Measurements from ENCODE around the gene SMAD4.

SMAD4 gene

GRCh38 chr18:51039138-51040112, 9.4 kb downstream of the SMAD4 start:
- no peak overlapping the region for H3K9ac ChIP-seq (ENCODE audit: low read depth in 1 of 2, low read length in 2 of 2)
- H3K36me3 ChIP-seq (ENCODE audit: control insufficient read depth in 2 of 2, insufficient read depth in 2 of 2, low read length in 2 of 2) = no peaks in the 10 kb centered on the region
- no peaks in the 10 kb centered on the region for H3K9me3 ChIP-seq (ENCODE audit: control insufficient read depth in 2 of 2, low read length in 2 of 2)
- no peaks in the 10 kb centered on the region for H3K27me3 ChIP-seq (ENCODE audit: control insufficient read depth in 2 of 2, insufficient read depth in 2 of 2, low read length in 2 of 2)
- H3K4me1 ChIP-seq (ENCODE audit: control insufficient read depth in 2 of 2, insufficient read depth in 2 of 2, low read length in 2 of 2) = peaks cover 14 to 19% of the 10 kb centered on the region in 2 donors
- no peak overlapping the region for H3K4me3 ChIP-seq (ENCODE audit: low read length in 2 of 2)
- H3K27ac ChIP-seq (ENCODE audit: low read depth in 2 of 2, low read length in 2 of 2) = no peak overlapping the region

GRCh38 chr18:51041677-51042352, 11.8 kb downstream of the SMAD4 start:
- Histone ChIP-seq H3K9ac (ENCODE audit: low read depth in 1 of 2, low read length in 2 of 2) (no peak overlapping the region), H3K4me3 (ENCODE audit: low read length in 2 of 2) (no peak overlapping the region), H3K36me3 (ENCODE audit: control insufficient read depth in 2 of 2, insufficient read depth in 2 of 2, low read length in 2 of 2) (no peaks in the 10 kb centered on the region), H3K9me3 (ENCODE audit: control insufficient read depth in 2 of 2, low read length in 2 of 2) (no peaks in the 10 kb centered on the region), H3K4me1 (ENCODE audit: control insufficient read depth in 2 of 2, insufficient read depth in 2 of 2, low read length in 2 of 2) (peaks cover 17 to 21% of the 10 kb centered on the region in 2 donors), H3K27ac (ENCODE audit: low read depth in 2 of 2, low read length in 2 of 2) (no peak overlapping the region), H3K27me3 (ENCODE audit: control insufficient read depth in 2 of 2, insufficient read depth in 2 of 2, low read length in 2 of 2) (no peaks in the 10 kb centered on the region)

- Histone ChIP-seq H3K27ac (ENCODE audit: low read depth in 2 of 2, low read length in 2 of 2) (no peak overlapping the region), H3K4me1 (ENCODE audit: control insufficient read depth in 2 of 2, insufficient read depth in 2 of 2, low read length in 2 of 2) (peaks cover 9 to 12% of the 10 kb centered on the region in 2 donors), H3K4me3 (ENCODE audit: low read length in 2 of 2) (no peak overlapping the region), H3K9ac (ENCODE audit: low read depth in 1 of 2, low read length in 2 of 2) (no peak overlapping the region), H3K27me3 (ENCODE audit: control insufficient read depth in 2 of 2, insufficient read depth in 2 of 2, low read length in 2 of 2) (no peaks in the 10 kb centered on the region), H3K9me3 (ENCODE audit: control insufficient read depth in 2 of 2, low read length in 2 of 2) (no peaks in the 10 kb centered on the region), H3K36me3 (ENCODE audit: control insufficient read depth in 2 of 2, insufficient read depth in 2 of 2, low read length in 2 of 2) (peaks cover 7 to 11% of the 10 kb centered on the region in 2 donors)
Observed at GRCh38 chr18:51044928-51045585, 15.0 kb downstream of the SMAD4 start.

GRCh38 chr18:51048190-51048589, 18.2 kb downstream of the SMAD4 start:
- no peaks in the 10 kb centered on the region for H3K9me3 ChIP-seq (ENCODE audit: control insufficient read depth in 2 of 2, low read length in 2 of 2)
- H3K4me1 ChIP-seq (ENCODE audit: control insufficient read depth in 2 of 2, insufficient read depth in 2 of 2, low read length in 2 of 2) = peaks cover 6 to 9% of the 10 kb centered on the region in 2 donors
- no peak overlapping the region for H3K27ac ChIP-seq (ENCODE audit: low read depth in 2 of 2, low read length in 2 of 2)
- no peak overlapping the region for H3K4me3 ChIP-seq (ENCODE audit: low read length in 2 of 2)
- no peak overlapping the region for H3K9ac ChIP-seq (ENCODE audit: low read depth in 1 of 2, low read length in 2 of 2)
- no peaks in the 10 kb centered on the region for H3K27me3 ChIP-seq (ENCODE audit: control insufficient read depth in 2 of 2, insufficient read depth in 2 of 2, low read length in 2 of 2)
- H3K36me3 ChIP-seq (ENCODE audit: control insufficient read depth in 2 of 2, insufficient read depth in 2 of 2, low read length in 2 of 2) = peaks cover 7 to 13% of the 10 kb centered on the region in 2 donors

GRCh38 chr18:51049137-51049536, 19.1 kb downstream of the SMAD4 start:
- no peak overlapping the region for H3K9ac ChIP-seq (ENCODE audit: low read depth in 1 of 2, low read length in 2 of 2)
- peaks cover 7 to 13% of the 10 kb centered on the region in 2 donors for H3K36me3 ChIP-seq (ENCODE audit: control insufficient read depth in 2 of 2, insufficient read depth in 2 of 2, low read length in 2 of 2)
- no peak overlapping the region for H3K4me3 ChIP-seq (ENCODE audit: low read length in 2 of 2)
- no peak overlapping the region for H3K27ac ChIP-seq (ENCODE audit: low read depth in 2 of 2, low read length in 2 of 2)
- peaks cover 6 to 9% of the 10 kb centered on the region in 2 donors for H3K4me1 ChIP-seq (ENCODE audit: control insufficient read depth in 2 of 2, insufficient read depth in 2 of 2, low read length in 2 of 2)
- no peaks in the 10 kb centered on the region for H3K9me3 ChIP-seq (ENCODE audit: control insufficient read depth in 2 of 2, low read length in 2 of 2)
- H3K27me3 ChIP-seq (ENCODE audit: control insufficient read depth in 2 of 2, insufficient read depth in 2 of 2, low read length in 2 of 2) = no peaks in the 10 kb centered on the region

GRCh38 chr18:51051105-51051712, 21.2 kb downstream of the SMAD4 start:
- H3K27ac ChIP-seq (ENCODE audit: low read depth in 2 of 2, low read length in 2 of 2) = no peak overlapping the region
- no peaks in the 10 kb centered on the region for H3K4me1 ChIP-seq (ENCODE audit: control insufficient read depth in 2 of 2, insufficient read depth in 2 of 2, low read length in 2 of 2)
- peaks cover 11 to 33% of the 10 kb centered on the region in 2 donors for H3K36me3 ChIP-seq (ENCODE audit: control insufficient read depth in 2 of 2, insufficient read depth in 2 of 2, low read length in 2 of 2)

GRCh38 chr18:51053814-51054213, 23.8 kb downstream of the SMAD4 start:
- Histone ChIP-seq H3K9me3 (ENCODE audit: control insufficient read depth in 2 of 2, low read length in 2 of 2) (no peaks in the 10 kb centered on the region), H3K36me3 (ENCODE audit: control insufficient read depth in 2 of 2, insufficient read depth in 2 of 2, low read length in 2 of 2) (peaks cover 14 to 40% of the 10 kb centered on the region in 2 donors)

More at GRCh38 chr18:51051105-51051712, 21.2 kb downstream of the SMAD4 start:
- Histone ChIP-seq H3K4me3 (ENCODE audit: low read length in 2 of 2) (no peak overlapping the region), H3K9me3 (ENCODE audit: control insufficient read depth in 2 of 2, low read length in 2 of 2) (no peaks in the 10 kb centered on the region), H3K9ac (ENCODE audit: low read depth in 1 of 2, low read length in 2 of 2) (no peak overlapping the region), H3K27me3 (ENCODE audit: control insufficient read depth in 2 of 2, insufficient read depth in 2 of 2, low read length in 2 of 2) (no peaks in the 10 kb centered on the region)

GRCh38 chr18:51054764-51055163, 24.8 kb downstream of the SMAD4 start:
- Histone ChIP-seq H3K9me3 (ENCODE audit: control insufficient read depth in 2 of 2, low read length in 2 of 2) (no peaks in the 10 kb centered on the region), H3K4me1 (ENCODE audit: control insufficient read depth in 2 of 2, insufficient read depth in 2 of 2, low read length in 2 of 2) (no peaks in the 10 kb centered on the region), H3K4me3 (ENCODE audit: low read length in 2 of 2) (no peak overlapping the region), H3K9ac (ENCODE audit: low read depth in 1 of 2, low read length in 2 of 2) (no peak overlapping the region), H3K36me3 (ENCODE audit: control insufficient read depth in 2 of 2, insufficient read depth in 2 of 2, low read length in 2 of 2) (peaks cover 21 to 46% of the 10 kb centered on the region in 2 donors), H3K27me3 (ENCODE audit: control insufficient read depth in 2 of 2, insufficient read depth in 2 of 2, low read length in 2 of 2) (no peaks in the 10 kb centered on the region), H3K27ac (ENCODE audit: low read depth in 2 of 2, low read length in 2 of 2) (no peak overlapping the region)

More at GRCh38 chr18:51053814-51054213, 23.8 kb downstream of the SMAD4 start:
- no peak overlapping the region for H3K4me3 ChIP-seq (ENCODE audit: low read length in 2 of 2)
- H3K9ac ChIP-seq (ENCODE audit: low read depth in 1 of 2, low read length in 2 of 2) = no peak overlapping the region
- no peaks in the 10 kb centered on the region for H3K4me1 ChIP-seq (ENCODE audit: control insufficient read depth in 2 of 2, insufficient read depth in 2 of 2, low read length in 2 of 2)
- no peak overlapping the region for H3K27ac ChIP-seq (ENCODE audit: low read depth in 2 of 2, low read length in 2 of 2)
- H3K27me3 ChIP-seq (ENCODE audit: control insufficient read depth in 2 of 2, insufficient read depth in 2 of 2, low read length in 2 of 2) = no peaks in the 10 kb centered on the region

GRCh38 chr18:51059969-51060368, 30.0 kb downstream of the SMAD4 start:
- H3K9ac ChIP-seq (ENCODE audit: low read depth in 1 of 2, low read length in 2 of 2) = no peak overlapping the region
- H3K27me3 ChIP-seq (ENCODE audit: control insufficient read depth in 2 of 2, insufficient read depth in 2 of 2, low read length in 2 of 2) = no peaks in the 10 kb centered on the region
- H3K4me3 ChIP-seq (ENCODE audit: low read length in 2 of 2) = no peak overlapping the region
- H3K27ac ChIP-seq (ENCODE audit: low read depth in 2 of 2, low read length in 2 of 2) = no peak overlapping the region
- peaks cover 35 to 64% of the 10 kb centered on the region in 2 donors for H3K36me3 ChIP-seq (ENCODE audit: control insufficient read depth in 2 of 2, insufficient read depth in 2 of 2, low read length in 2 of 2)
- H3K4me1 ChIP-seq (ENCODE audit: control insufficient read depth in 2 of 2, insufficient read depth in 2 of 2, low read length in 2 of 2) = no peaks in the 10 kb centered on the region
- no peaks in the 10 kb centered on the region for H3K9me3 ChIP-seq (ENCODE audit: control insufficient read depth in 2 of 2, low read length in 2 of 2)

Data from mucosa of rectum (tissue), 2 donors.